SK-N-SH (cell line): Measurements from ENCODE around the gene USP13.

Experiments used
- CTCF ChIP-seq: fragments of 200-600 bp; sonication (generic); IDR thresholded peaks from 2 replicates; pipeline ENCODE4 v1.6.1; 2017; ENCODE audit warnings: antibody characterized with exemption, mild to moderate bottlenecking, moderate library complexity
- ELF1 ChIP-seq: IDR thresholded peaks from 2 replicates; pipeline ENCODE4 v1.4.0; 2012
- EP300 ChIP-seq, 2 experiments: IDR thresholded peaks; 2 replicates each; pipeline versions ENCODE4 v1.4.0 to v1.6.1; 2012; ENCODE audit warnings: borderline replicate concordance in 1 of 2, low read depth in 1 of 2, low read length in 1 of 2
- GABPA ChIP-seq: IDR thresholded peaks from 2 replicates; pipeline ENCODE4 v1.4.0; 2012; ENCODE audit warnings: low read depth, mild to moderate bottlenecking
- GATA2 ChIP-seq: sonication (generic); formaldehyde crosslinking; IDR thresholded peaks from 2 replicates; pipeline ENCODE4 v1.5.0; 2020; ENCODE audit warnings: mild to moderate bottlenecking, missing genetic modification reagents
- MAX ChIP-seq: IDR thresholded peaks from 2 replicates; pipeline ENCODE4 v1.4.0; 2012; ENCODE audit warnings: low read depth
- POLR2AphosphoS5 ChIP-seq: IDR thresholded peaks from 2 replicates; pipeline ENCODE4 v1.6.1; 2012; ENCODE audit warnings: low read depth, low read length
- RCOR1 ChIP-seq: fragments of 150-350 bp; IDR thresholded peaks from 2 replicates; pipeline ENCODE4 v1.6.1; 2017; ENCODE audit warnings: antibody characterized with exemption, low read length
- REST ChIP-seq: IDR thresholded peaks from 2 replicates; pipeline ENCODE4 v1.6.1; 2012; ENCODE audit warnings: mild to moderate bottlenecking, low read depth, low read length, moderate library complexity
- TAF1 ChIP-seq: IDR thresholded peaks from 2 replicates; pipeline ENCODE4 v1.6.1; 2012; ENCODE audit warnings: low read depth, mild to moderate bottlenecking, low read length, moderate library complexity, borderline replicate concordance
- TF ChIP-seq, protein P1 (sequence below): fragments of 150-350 bp; IDR thresholded peaks from 2 replicates; pipeline ENCODE4 v1.6.1; 2017; ENCODE audit warnings: antibody characterized with exemption, low read length, low read depth, borderline replicate concordance
- TF ChIP-seq, protein P2 (sequence below): IDR thresholded peaks from 2 replicates; pipeline ENCODE4 v1.4.0; 2012; ENCODE audit warnings: low read depth, borderline replicate concordance

DNA sequence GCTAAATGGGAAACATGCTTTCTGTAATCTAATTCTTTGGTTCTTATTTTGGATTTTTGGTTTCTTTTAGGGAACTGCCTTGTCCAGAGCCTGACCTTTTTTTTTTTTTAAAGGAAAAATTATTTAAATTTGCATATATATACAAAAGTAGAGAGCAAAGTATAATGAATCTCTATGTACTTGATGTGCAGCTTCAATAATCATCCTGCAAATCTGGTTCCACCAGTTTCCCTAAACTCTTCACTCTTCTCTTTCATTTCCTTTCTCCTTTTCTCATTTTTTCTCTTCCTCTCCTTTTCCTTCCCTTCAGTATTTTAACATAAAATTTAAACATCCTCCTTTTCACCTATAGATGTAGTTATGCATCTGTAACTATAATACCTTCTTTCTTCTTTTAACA is 82.5 kb downstream of the USP13 start:
- TF ChIP-seq GABPA (no peak), RCOR1 (no peak), POLR2AphosphoS5 (no peak), CTCF (no peak), MAX (no peak), EP300 (IDR thresholded peaks at IDR 0.05; ENCODE audit: borderline replicate concordance in 1 of 2, low read depth in 1 of 2, low read length in 1 of 2) (no peak), GATA2 (CRISPR knock-in tag) (no peak), ELF1 (no peak), TAF1 (no peak), REST (no peak)
- TF ChIP-seq, protein P1, sequence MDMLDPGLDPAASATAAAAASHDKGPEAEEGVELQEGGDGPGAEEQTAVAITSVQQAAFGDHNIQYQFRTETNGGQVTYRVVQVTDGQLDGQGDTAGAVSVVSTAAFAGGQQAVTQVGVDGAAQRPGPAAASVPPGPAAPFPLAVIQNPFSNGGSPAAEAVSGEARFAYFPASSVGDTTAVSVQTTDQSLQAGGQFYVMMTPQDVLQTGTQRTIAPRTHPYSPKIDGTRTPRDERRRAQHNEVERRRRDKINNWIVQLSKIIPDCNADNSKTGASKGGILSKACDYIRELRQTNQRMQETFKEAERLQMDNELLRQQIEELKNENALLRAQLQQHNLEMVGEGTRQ: no peak
- TF ChIP-seq, protein P2, sequence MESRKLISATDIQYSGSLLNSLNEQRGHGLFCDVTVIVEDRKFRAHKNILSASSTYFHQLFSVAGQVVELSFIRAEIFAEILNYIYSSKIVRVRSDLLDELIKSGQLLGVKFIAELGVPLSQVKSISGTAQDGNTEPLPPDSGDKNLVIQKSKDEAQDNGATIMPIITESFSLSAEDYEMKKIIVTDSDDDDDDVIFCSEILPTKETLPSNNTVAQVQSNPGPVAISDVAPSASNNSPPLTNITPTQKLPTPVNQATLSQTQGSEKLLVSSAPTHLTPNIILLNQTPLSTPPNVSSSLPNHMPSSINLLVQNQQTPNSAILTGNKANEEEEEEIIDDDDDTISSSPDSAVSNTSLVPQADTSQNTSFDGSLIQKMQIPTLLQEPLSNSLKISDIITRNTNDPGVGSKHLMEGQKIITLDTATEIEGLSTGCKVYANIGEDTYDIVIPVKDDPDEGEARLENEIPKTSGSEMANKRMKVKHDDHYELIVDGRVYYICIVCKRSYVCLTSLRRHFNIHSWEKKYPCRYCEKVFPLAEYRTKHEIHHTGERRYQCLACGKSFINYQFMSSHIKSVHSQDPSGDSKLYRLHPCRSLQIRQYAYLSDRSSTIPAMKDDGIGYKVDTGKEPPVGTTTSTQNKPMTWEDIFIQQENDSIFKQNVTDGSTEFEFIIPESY: no peak
